ENCODE measurements around the gene PAMR1.

DNA sequence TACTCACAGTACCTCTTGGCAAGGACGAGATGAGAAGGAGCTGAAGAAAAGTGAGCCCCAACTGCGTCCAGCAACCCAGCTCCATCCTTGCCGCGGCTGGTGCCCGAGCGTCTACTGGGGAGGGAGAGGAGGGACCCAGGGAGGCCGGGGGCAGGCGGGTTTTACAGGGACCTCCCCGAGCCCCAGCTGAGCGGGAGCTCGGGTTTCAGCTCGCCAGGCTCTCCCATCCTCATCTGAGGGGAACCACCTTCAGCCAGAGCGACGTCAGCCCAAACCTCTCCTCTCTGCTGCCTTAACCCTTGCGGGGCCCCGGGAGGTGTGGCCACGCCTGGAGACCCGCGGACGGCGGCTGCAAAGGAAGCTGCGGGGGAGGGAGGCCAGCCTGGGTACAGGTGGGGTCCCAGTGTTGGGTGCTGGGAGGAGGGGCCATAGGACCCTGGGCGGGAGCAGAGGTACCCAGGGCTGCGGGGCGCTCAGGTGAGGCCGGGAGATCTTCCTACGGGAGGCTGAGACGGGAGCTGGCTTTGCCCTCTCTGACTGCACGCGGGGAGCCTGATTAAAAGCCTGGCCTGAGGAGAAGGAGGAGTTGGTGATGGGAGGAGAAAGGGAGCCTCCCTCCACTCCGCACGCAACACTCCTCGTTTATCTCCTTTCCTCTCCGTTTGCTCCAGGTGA lies at the start of gene PAMR1:
- TF ChIP-seq CHD2 (IDR thresholded peaks at IDR 0.05; ENCODE audit: low read length, partially characterized antibody) = no peak
- TF ChIP-seq, protein P1, sequence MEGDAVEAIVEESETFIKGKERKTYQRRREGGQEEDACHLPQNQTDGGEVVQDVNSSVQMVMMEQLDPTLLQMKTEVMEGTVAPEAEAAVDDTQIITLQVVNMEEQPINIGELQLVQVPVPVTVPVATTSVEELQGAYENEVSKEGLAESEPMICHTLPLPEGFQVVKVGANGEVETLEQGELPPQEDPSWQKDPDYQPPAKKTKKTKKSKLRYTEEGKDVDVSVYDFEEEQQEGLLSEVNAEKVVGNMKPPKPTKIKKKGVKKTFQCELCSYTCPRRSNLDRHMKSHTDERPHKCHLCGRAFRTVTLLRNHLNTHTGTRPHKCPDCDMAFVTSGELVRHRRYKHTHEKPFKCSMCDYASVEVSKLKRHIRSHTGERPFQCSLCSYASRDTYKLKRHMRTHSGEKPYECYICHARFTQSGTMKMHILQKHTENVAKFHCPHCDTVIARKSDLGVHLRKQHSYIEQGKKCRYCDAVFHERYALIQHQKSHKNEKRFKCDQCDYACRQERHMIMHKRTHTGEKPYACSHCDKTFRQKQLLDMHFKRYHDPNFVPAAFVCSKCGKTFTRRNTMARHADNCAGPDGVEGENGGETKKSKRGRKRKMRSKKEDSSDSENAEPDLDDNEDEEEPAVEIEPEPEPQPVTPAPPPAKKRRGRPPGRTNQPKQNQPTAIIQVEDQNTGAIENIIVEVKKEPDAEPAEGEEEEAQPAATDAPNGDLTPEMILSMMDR (IDR thresholded peaks at IDR 0.05) = no peak
- no peak for TF ChIP-seq POLR2A (IDR thresholded peaks at IDR 0.05; ENCODE audit: low read length)
- no peak for TF ChIP-seq EP300 (IDR thresholded peaks at IDR 0.05)
- no peak for TF ChIP-seq RAD21 (conservative IDR thresholded peaks at IDR 0.05 in 1 of 2, IDR thresholded peaks at IDR 0.05 in 1 of 2)
- TF ChIP-seq SREBF2 (IDR thresholded peaks at IDR 0.05) = no peak
- TF ChIP-seq BHLHE40 (IDR thresholded peaks at IDR 0.05; ENCODE audit: low read depth, low read length) = no peak
- no peak for TF ChIP-seq JUNB (IDR thresholded peaks at IDR 0.05)
- no peak for TF ChIP-seq FOSL2 (IDR thresholded peaks at IDR 0.05)
- no peak for TF ChIP-seq FOSL2 (CRISPR knock-in tag; IDR thresholded peaks at IDR 0.05)
- TF ChIP-seq, protein P2, sequence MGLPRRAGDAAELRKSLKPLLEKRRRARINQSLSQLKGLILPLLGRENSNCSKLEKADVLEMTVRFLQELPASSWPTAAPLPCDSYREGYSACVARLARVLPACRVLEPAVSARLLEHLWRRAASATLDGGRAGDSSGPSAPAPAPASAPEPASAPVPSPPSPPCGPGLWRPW (IDR thresholded peaks at IDR 0.05) = no peak
- no peak for TF ChIP-seq EHMT2 (IDR thresholded peaks at IDR 0.05; ENCODE audit: low read depth)

All from A549 (cell line).